RWPE1 (cell line): ENCODE results near the gene CNDP2.

Experiments
- CTCF ChIA-PET: fragments of 350-600 bp; sonication (Branson Sonifier 250); formaldehyde crosslinking; extraction: SDS; loops from one replicate; lab custom pipeline; 2021; lab: Yijun Ruan, JAX
- POLR2A ChIA-PET: fragments of 400-600 bp; formaldehyde crosslinking; extraction: SDS; loops from one replicate; lab custom pipeline; 2020; ENCODE audit warnings: antibody characterized with exemption; ENCODE audit not compliant: low non-redundant PET; lab: Yijun Ruan, JAX
- DNase-seq: peaks from one replicate; pipeline ENCODE4 v3.0.0; 2012; ENCODE audit warnings: low spot score
- H3K27ac ChIP-seq: fragments of 450-650 bp; 2 replicates; pipeline ENCODE4 v1.5.1; 2017
- CTCF ChIP-seq: fragments of 450-650 bp; conservative IDR thresholded peaks from 2 replicates; pipeline ENCODE4 v1.5.1; 2017; ENCODE audit warnings: low read depth, mild to moderate bottlenecking

CNDP2 gene

GRCh38 chr18:74457043-74457724 lies 39.0 kb upstream of the CNDP2 start, which contains the start of gene DIPK1C:
Gene DIPK1C, minus strand, starts transcription at chr18:74457308. Its CDS starts 49 bp downstream, at chr18:74457259.
- ChIA-PET POLR2A (no interaction called here), CTCF (no interaction called here)
- TF ChIP-seq CTCF: no peak

DNA sequence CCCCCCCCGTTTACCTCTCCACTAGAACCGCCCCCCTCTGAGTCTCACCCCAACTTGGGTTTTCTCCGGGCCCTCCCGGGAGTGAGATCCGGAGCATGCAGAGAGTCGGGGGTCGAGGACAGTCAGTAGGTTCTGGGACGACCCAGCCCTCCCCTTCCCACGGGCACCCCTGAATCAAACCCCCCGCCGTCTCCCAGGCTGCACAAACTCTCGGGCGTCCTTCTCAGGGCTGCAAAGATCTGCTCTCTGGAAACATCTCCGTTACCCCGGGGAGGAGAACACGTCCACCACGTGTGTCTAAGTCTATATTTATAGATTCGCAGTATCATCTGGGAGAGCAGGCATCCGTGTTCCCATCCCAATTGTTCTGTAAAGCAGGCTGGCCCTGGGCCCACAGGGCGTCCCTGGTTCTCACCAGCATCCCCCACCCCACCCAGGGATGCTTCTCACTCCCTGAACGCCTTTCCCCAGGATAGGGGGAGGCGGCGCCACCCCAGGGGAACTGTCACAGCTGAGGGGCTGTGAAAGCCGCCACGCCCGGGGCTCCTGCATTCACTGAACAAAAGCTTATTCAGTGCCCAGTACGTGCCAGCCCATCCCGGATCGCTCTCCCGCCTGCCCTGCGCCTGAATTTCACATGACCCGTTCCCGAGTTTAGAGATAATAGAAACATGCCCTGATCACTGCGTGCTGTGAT lies 38.3 kb upstream of the CNDP2 start:
- DNase-seq: no peak
- CTCF ChIA-PET: no interaction called here
- POLR2A ChIA-PET: no interaction called here
- H3K27ac ChIP-seq: no peak overlapping the region
- TF ChIP-seq CTCF: no peak

More at GRCh38 chr18:74457043-74457724, 39.0 kb upstream of the CNDP2 start, which contains the start of gene DIPK1C:
- no peak within 1 kb of the TSS for H3K27ac ChIP-seq
- no peak for DNase-seq

DNA sequence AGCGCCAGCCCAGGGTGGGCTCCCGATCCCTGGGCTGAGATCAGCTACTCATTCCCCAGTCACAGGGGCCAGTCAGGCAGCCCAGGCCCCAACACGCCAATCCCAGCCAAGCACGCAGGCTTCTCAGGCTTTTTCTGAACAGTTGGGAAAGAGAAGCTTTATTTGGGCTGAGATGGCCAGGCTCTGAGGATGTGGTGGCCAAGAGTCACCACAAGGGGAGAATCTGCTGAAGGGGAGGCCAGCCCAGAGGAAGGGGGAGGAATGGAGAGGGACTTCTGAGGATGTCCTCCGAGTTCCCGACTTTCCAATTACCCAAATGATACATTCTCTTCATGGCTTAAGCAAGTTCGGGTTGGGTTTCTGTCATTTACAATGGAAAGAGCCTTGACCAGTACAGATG lies 36.3 kb upstream of the CNDP2 start:
- no peak for DNase-seq
- no peak overlapping the region for H3K27ac ChIP-seq
- ChIA-PET POLR2A (no interaction called here), CTCF (no interaction called here)
- TF ChIP-seq CTCF: no peak

GRCh38 chr18:74460825-74461224 lies 35.3 kb upstream of the CNDP2 start:
- no peak overlapping the region for H3K27ac ChIP-seq
- no peak for DNase-seq
- TF ChIP-seq CTCF: no peak
- CTCF ChIA-PET: interaction anchor here (0.7 kb wide), 1 partner anchor 98 kb away, joined by 8 read pairs; no protein-coding TSS in a partner anchor
- POLR2A ChIA-PET: no interaction called here

DNA sequence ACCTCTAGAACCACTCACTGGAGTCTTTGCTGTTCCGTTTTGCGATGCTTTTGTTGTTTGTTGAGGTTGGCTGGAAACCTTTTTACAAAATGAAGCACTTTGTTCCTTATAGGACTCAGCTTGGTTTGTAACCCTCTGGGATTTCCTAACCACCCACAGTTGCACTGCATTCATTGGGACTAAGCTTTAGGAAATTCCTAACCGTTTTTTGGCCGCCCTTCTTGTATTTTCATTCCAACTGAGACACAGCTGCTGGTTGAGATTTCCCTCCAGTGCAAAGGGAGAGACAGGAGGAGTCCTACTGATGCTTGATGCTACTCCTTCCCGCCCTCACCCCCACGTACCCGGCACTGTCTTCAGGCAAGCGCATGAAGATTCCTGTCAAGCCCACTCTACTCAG lies 32.9 kb upstream of the CNDP2 start:
- TF ChIP-seq CTCF: no peak
- CTCF ChIA-PET: no interaction called here
- no peak for DNase-seq
- H3K27ac ChIP-seq: no peak overlapping the region
- POLR2A ChIA-PET: no interaction called here

DNA sequence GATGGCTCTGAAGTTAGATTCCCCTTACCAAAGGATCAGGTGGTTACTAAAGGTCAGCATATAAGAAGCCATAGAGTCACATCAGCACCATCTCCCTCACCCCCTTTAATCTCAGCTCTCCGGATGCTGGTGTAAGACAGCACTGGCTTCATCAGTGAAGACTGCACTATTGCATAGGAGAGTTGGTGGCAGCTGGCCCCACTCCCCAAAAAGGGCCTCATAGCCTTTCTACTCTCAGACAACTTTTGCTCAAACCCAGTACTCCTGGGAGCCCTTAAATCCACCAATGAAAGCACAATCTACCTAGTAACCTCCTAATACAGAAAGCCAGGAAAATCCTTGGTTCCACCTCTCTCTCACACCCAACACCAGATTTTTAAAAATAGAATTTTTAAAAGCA lies 32.2 kb upstream of the CNDP2 start:
- ChIA-PET POLR2A (no interaction called here), CTCF (no interaction called here)
- TF ChIP-seq CTCF: no peak
- H3K27ac ChIP-seq: no peak overlapping the region
- DNase-seq: no peak
